Mucosa of rectum (tissue), 2 donors: ENCODE measurements around the gene RBM20.

Experiments
- H3K27ac ChIP-seq, 2 donors: one replicate each; pipeline ENCODE4 v1.7.0; 2013; ENCODE audit warnings: inconsistent platforms in 2 of 2, low read depth in 2 of 2, low read length in 2 of 2
- H3K27me3 ChIP-seq, 2 donors: one replicate each; pipeline ENCODE4 v1.7.0; 2013; ENCODE audit warnings: low read length in 2 of 2; ENCODE audit not compliant: control insufficient read depth in 2 of 2, insufficient read depth in 2 of 2
- H3K36me3 ChIP-seq, 2 donors: one replicate each; pipeline ENCODE4 v1.7.0; 2013; ENCODE audit warnings: low read length in 2 of 2; ENCODE audit not compliant: control insufficient read depth in 2 of 2, insufficient read depth in 2 of 2
- H3K4me1 ChIP-seq, 2 donors: one replicate each; pipeline ENCODE4 v1.7.0; 2013; ENCODE audit warnings: low read length in 2 of 2, mild to moderate bottlenecking in 1 of 2; ENCODE audit not compliant: control insufficient read depth in 2 of 2, insufficient read depth in 2 of 2
- H3K4me3 ChIP-seq, 2 donors: one replicate each; pipeline ENCODE4 v1.7.0; 2013; ENCODE audit warnings: low read length in 2 of 2
- H3K9ac ChIP-seq, 2 donors: one replicate each; pipeline ENCODE4 v1.7.0; 2013; ENCODE audit warnings: low read length in 2 of 2, low read depth in 1 of 2, mild to moderate bottlenecking in 1 of 2
- H3K9me3 ChIP-seq, 2 donors: one replicate each; pipeline ENCODE4 v1.7.0; 2013; ENCODE audit warnings: low read length in 2 of 2; ENCODE audit not compliant: control insufficient read depth in 2 of 2
- donor health status: healthy.
- donor health status: Normal muscosa, but diverticular disease.

The RBM20 gene

GRCh38 chr10:110824660-110825059 lies 180.5 kb downstream of the RBM20 start:
- Histone ChIP-seq H3K27ac (peak overlapping the region in 1 of 2 donors; percentile 47), H3K4me3 (no peak overlapping the region), H3K9me3 (no peaks in the 10 kb centered on the region), H3K9ac (peak overlapping the region in 1 of 2 donors; percentile 18), H3K27me3 (no peaks in the 10 kb centered on the region), H3K4me1 (peaks cover 6 to 31% of the 10 kb centered on the region in 2 donors), H3K36me3 (no peaks in the 10 kb centered on the region)

DNA sequence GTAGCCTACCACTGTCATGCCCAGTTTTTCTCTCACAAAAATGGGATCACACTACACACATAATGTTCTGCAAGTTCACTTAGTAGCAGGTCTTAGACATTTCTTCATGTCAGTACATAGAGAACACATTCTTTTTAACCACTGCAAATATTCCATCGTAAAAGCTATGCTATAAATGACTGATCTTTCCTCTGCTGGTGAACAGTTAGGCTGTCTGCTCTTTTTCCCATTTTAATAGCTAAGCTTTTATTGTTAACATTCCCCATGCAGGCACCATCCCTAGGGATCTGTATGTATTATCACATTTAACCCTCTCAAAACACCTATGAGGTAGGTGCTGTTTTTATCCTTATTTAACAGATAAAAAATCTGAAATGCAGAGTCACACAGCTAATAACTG lies 181.4 kb downstream of the RBM20 start:
- no peak overlapping the region for H3K4me3 ChIP-seq
- no peak overlapping the region for H3K9ac ChIP-seq
- peaks cover 6 to 23% of the 10 kb centered on the region in 2 donors for H3K4me1 ChIP-seq
- no peaks in the 10 kb centered on the region for H3K9me3 ChIP-seq
- no peaks in the 10 kb centered on the region for H3K27me3 ChIP-seq
- no peaks in the 10 kb centered on the region for H3K36me3 ChIP-seq
- H3K27ac ChIP-seq, result no peak overlapping the region

GRCh38 chr10:110827410-110827809 lies 183.3 kb downstream of the RBM20 start:
- H3K4me3 ChIP-seq, result no peak overlapping the region
- H3K36me3 ChIP-seq, result no peaks in the 10 kb centered on the region
- peaks cover 6 to 20% of the 10 kb centered on the region in 2 donors for H3K4me1 ChIP-seq
- H3K9ac ChIP-seq, result no peak overlapping the region
- no peaks in the 10 kb centered on the region for H3K9me3 ChIP-seq
- no peak overlapping the region for H3K27ac ChIP-seq
- H3K27me3 ChIP-seq, result no peaks in the 10 kb centered on the region

- no peaks in the 10 kb centered on the region for H3K9me3 ChIP-seq
- no peak overlapping the region for H3K4me3 ChIP-seq
- H3K27me3 ChIP-seq, result no peaks in the 10 kb centered on the region
- H3K9ac ChIP-seq, result no peak overlapping the region
- H3K27ac ChIP-seq, result peak overlapping the region in 1 of 2 donors; percentile 54
- no peaks in the 10 kb centered on the region for H3K36me3 ChIP-seq
- H3K4me1 ChIP-seq, result peaks cover 6 to 16% of the 10 kb centered on the region in 2 donors
These were observed 183.7 kb downstream of the RBM20 start for GRCh38 chr10:110827875-110828274.

DNA sequence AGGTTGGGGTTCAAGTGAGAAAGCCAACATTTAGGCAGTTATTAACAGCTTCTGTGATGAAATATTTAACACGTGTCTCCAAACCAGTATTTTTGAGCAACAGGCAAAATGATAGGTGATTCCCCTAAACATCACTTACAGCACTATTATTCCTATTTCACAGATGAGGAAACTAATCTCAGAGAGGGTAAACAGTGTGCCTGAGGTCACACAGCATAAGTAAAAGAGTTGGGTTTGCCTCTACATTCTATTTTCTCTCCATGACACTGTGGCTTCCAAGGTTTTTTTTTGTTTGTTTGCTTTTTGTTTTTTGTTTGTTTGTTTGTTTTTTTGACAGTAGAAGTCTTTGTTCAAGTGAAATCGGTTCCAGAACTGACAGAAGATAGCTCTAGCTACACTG lies 184.4 kb downstream of the RBM20 start:
- H3K27me3 ChIP-seq, result no peaks in the 10 kb centered on the region
- no peaks in the 10 kb centered on the region for H3K9me3 ChIP-seq
- no peaks in the 10 kb centered on the region for H3K36me3 ChIP-seq
- H3K4me1 ChIP-seq, result peaks cover 6 to 10% of the 10 kb centered on the region in 2 donors
- H3K9ac ChIP-seq, result no peak overlapping the region
- peak overlapping the region in 1 of 2 donors; percentile 54 for H3K27ac ChIP-seq
- no peak overlapping the region for H3K4me3 ChIP-seq

DNA sequence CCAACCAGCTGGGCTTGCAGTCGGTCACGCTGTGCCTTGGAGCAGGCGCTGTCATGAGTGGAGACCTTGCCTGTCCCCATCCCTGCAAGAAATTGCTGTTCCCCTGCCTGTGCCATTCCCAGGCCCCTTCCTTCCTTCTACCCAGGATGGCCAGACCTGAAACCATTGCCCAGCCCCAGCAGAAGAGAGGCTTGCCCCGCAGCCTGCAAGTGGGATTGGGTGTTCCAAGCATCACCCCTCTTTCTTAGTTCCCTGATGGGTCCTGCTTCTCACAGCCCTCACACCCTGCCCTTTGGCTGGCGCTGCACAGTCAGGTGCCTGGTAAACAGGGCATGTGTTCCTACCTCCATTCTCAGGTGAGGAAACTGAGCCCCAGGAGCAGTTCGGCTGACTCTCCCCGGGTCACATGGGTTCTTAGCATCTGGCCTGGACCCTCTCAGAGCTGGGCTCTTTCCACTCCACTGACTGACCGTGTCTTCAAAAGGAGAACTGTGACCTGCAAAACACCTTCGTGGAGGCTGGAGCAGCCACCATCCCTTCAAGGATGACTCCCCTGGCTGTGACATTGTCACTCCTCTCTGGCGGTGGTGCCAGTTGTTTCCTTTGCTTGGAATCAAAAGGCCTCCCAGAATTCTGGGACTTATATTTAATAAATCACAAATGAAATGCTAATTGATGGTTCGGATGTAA lies 185.7 kb downstream of the RBM20 start:
- peaks cover 9 to 11% of the 10 kb centered on the region in 2 donors for H3K4me1 ChIP-seq
- H3K27ac ChIP-seq, result no peak overlapping the region

DNA sequence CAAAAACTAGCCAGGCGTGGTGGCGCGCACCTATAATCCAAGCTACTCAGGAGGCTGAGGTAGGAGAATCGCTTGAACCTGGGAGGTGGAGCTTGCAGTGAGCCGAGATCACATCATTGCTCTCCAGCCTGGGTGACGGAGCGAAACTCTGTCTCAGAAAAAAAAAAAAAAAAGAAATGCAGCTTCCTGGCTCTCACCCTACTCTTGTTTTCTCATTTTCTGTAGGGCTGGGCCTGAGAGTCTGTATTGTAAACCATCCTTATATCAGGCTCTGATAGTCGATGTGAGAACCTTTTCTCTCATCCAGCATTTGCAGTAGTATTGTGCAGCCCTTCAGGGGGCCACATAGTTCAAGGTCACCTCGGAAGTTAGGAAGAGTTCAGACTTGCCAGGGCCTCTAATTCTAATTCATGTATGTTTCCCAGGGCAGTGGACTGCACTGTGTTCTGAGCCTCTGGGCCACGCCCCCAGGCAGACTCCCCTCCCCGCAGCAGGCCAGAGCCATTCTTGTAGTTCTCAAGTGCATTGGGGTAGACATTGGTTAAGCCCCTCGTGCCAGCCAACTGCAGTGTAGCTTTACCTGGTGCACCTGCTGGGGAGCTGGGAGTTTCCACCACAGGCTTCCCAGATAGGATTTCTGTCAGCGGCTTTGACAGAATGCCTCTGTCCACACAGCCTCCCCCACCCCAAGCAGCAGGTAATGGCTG lies 189.3 kb downstream of the RBM20 start:
- H3K27ac ChIP-seq, result no peak overlapping the region
- H3K36me3 ChIP-seq, result no peaks in the 10 kb centered on the region
- peaks cover 27 to 41% of the 10 kb centered on the region in 2 donors for H3K4me1 ChIP-seq
- no peaks in the 10 kb centered on the region for H3K9me3 ChIP-seq
- H3K4me3 ChIP-seq, result no peak overlapping the region
- no peak overlapping the region for H3K9ac ChIP-seq
- no peaks in the 10 kb centered on the region for H3K27me3 ChIP-seq

More for the DNA sequence above, 185.7 kb downstream of the RBM20 start:
- H3K4me3 ChIP-seq, result no peak overlapping the region
- no peaks in the 10 kb centered on the region for H3K9me3 ChIP-seq
- no peaks in the 10 kb centered on the region for H3K36me3 ChIP-seq
- H3K9ac ChIP-seq, result peak overlapping the region in 1 of 2 donors; percentile 3
- no peaks in the 10 kb centered on the region for H3K27me3 ChIP-seq

DNA sequence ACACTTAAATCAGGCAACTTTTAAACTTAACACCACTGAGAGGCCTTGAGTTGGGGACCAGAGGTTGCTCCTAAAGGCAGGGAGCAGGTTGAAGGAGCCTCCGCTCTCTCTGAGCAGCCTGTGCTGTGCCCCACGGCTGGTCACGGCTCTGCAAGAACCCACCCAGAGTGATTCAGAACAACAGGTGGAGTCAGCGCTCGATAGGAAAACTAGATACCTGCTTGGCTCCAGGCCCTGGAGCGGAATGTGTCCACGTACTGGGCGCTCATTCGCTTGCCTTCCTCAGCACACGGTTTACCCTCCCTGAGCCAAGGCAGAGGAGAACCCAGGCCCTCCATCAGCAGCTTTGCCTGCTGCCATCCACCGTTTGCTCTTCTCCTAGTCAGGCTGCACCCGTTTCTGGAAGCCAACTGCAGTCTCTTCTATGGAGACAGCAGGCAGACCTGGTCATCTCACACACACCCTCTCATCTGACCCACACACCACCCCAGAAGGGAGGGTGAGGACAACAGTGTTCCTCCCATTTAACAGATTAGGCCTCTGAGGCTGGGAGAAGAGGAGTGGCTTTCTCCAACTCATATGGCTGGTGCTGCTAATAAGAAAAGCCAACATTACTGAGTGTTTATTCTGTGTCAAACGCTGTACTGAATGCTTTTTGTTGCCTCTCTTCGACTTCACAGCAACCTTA lies 189.9 kb downstream of the RBM20 start:
- Histone ChIP-seq H3K4me3 (no peak overlapping the region), H3K4me1 (peaks cover 27 to 44% of the 10 kb centered on the region in 2 donors), H3K36me3 (no peaks in the 10 kb centered on the region), H3K9me3 (no peaks in the 10 kb centered on the region), H3K9ac (no peak overlapping the region), H3K27ac (peak overlapping the region; percentile 56 to 59), H3K27me3 (no peaks in the 10 kb centered on the region)

DNA sequence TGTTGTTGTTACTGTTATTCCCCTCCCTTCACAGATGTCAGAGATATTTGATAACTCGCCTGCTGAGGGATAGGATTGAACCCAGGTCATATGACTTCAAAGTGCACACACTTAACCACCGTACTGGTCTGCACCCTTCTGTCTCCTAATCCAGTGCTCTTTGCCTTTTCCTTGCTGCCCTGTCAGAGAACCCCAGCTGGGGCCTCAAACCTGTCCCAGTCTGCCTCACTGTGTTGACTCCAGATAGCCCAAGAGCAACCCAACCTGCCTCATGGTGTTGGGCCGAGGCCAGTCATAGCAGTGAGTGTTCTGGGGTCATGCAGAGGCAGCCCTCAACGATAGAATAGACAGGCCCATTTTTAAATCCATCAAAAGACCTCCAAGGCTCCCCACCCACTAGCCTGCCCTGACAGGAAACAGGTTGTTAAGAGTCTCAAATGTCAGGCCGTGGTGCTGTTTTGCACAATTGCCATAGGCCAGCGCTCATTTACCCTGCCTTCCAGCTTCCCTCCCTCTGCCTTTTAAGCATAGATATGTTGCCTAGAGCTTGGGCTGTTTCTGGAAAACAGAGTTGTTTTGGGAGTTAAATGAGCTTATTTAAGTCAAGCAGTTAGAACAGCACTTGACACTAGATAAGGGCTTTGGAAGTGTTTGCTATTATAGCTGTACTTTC lies 190.6 kb downstream of the RBM20 start:
- Histone ChIP-seq H3K36me3 (no peaks in the 10 kb centered on the region), H3K9ac (no peak overlapping the region), H3K27me3 (no peaks in the 10 kb centered on the region), H3K4me3 (no peak overlapping the region), H3K9me3 (no peaks in the 10 kb centered on the region), H3K27ac (peak overlapping the region; percentile 59), H3K4me1 (peaks cover 29 to 49% of the 10 kb centered on the region in 2 donors)
